ENCODE measurements around the gene SIGLEC9. TPM values are rescaled to one million over a fixed set of nuclear protein-coding genes. Genes with fewer than 3 reads are reported as not detected.
A peak's percentile ranks its signal among the peaks of the same experiment; 100 is the strongest.
"Not testable (repeated sequence)": the region's sequence is repeated elsewhere in the genome, so short reads cannot be mapped to it uniquely, and the experiment has no call there.

SIGLEC9 gene
- total RNA-seq, 4 donors from 2014 or later = 2.0 to 2.2 TPM; not detected in 2

DNA sequence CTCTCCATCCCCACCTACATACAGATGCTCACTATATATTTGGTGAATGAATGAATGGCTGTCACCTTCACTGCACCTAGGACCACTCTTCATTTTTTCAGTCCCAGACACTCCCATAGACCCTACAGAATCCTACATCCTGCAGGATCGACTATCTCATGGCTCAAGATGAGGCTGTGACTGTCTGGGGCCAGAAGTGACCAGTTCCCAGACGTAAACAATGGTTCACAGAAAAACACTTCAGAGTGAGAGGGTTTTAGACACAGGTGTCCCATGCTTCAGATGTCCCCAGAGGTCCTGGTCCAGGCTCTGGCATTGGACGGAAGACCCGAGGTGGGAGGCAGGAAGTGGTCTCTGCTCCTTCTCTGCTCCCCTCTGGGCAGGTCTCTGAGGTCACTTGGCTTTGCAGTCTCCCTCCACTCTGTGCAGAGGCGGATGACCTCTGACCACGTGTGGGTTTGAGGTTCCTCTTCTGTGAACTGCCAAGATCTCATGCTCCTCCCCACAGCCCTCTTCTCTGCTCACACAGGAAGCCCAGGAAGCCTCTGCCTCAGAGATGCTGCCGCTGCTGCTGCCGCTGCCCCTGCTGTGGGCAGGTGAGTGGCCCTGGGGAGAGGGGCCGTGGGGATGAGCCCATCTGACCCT is 42.3 kb downstream of the SIGLEC9 start:
- no peaks in the 10 kb centered on the region for H3K27me3 ChIP-seq
- H3K27ac ChIP-seq = no peak overlapping the region
- no peaks in the 10 kb centered on the region for H3K9me3 ChIP-seq
- in situ Hi-C loops (cut with MboI; ENCODE audit: low pct_ligation_motif_present in 1 of 4, low pct_unique_long_range_greater_than_20kb in 1 of 4, low sequenced_read_pairs in 3 of 4) = no loop called here
- TF ChIP-seq EP300 (IDR thresholded peaks at IDR 0.05; ENCODE audit: low read depth) (no peak), POLR2A (IDR thresholded peaks at IDR 0.05) (no peak), POLR2AphosphoS5 (IDR thresholded peaks at IDR 0.05) (no peak)
- TF ChIP-seq, protein P1, sequence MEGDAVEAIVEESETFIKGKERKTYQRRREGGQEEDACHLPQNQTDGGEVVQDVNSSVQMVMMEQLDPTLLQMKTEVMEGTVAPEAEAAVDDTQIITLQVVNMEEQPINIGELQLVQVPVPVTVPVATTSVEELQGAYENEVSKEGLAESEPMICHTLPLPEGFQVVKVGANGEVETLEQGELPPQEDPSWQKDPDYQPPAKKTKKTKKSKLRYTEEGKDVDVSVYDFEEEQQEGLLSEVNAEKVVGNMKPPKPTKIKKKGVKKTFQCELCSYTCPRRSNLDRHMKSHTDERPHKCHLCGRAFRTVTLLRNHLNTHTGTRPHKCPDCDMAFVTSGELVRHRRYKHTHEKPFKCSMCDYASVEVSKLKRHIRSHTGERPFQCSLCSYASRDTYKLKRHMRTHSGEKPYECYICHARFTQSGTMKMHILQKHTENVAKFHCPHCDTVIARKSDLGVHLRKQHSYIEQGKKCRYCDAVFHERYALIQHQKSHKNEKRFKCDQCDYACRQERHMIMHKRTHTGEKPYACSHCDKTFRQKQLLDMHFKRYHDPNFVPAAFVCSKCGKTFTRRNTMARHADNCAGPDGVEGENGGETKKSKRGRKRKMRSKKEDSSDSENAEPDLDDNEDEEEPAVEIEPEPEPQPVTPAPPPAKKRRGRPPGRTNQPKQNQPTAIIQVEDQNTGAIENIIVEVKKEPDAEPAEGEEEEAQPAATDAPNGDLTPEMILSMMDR (IDR thresholded peaks at IDR 0.05) = no peak
- peak; percentile 29 for DNase-seq
- 31 to 80% methylated on average over 1 to 8 of the region's 9 CpGs for WGBS, 2 donors (ENCODE audit: low coverage in 1 of 2)
- peaks cover 0 to 4% (median 0%) of the 10 kb centered on the region in 4 donors for H3K4me1 ChIP-seq
- H3K4me3 ChIP-seq = no peak overlapping the region
- H3K36me3 ChIP-seq = no peaks in the 10 kb centered on the region
- intact Hi-C loops (cut with DNase I; ENCODE audit: low total_unique reads) = no loop called here

DNA sequence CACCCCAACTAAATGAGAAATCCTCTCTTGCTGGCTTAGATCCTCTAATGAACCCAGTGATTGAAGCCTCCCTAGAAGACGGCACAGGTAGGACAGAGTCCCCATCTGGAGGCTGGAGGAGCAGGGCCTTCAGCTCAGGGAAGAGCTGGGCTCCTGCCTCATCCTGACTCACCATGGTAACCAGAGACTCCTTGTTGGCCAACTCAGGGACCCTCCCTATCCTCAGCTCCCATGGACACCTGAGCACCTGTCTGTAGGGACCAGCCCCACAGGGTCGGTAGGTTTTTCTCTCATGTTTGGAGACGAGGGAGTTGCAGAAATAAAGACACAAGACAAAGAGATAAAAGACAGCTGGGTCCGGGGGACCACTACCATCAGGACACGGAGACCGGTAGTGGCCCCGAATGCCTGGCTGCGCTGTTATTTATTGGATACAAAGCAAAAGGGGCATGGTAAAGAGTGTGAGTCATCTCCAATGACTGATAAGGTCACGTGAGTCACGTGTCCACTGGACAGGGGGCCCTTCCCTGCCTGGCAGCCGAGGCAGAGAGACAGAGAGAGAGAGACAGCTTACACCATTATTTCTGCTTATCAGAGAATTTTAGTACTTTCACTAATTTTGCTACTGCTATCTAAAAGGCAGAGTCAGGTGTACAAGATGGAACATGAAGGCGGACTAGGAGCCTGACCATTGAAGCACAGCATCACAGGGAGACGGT is 44.0 kb downstream of the SIGLEC9 start:
- Histone ChIP-seq H3K9me3 (no peaks in the 10 kb centered on the region), H3K4me3 (no peak overlapping the region), H3K36me3 (no peaks in the 10 kb centered on the region), H3K27me3 (no peaks in the 10 kb centered on the region), H3K27ac (no peak overlapping the region), H3K4me1 (peaks cover 0 to 4% (median 0%) of the 10 kb centered on the region in 4 donors)
- in situ Hi-C loops (cut with MboI; ENCODE audit: low pct_ligation_motif_present in 1 of 4, low pct_unique_long_range_greater_than_20kb in 1 of 4, low sequenced_read_pairs in 3 of 4) = no loop called here
- TF ChIP-seq EP300 (IDR thresholded peaks at IDR 0.05; ENCODE audit: low read depth) = no peak
- TF ChIP-seq POLR2A (IDR thresholded peaks at IDR 0.05) = no peak
- no peak for TF ChIP-seq POLR2AphosphoS5 (IDR thresholded peaks at IDR 0.05)
- TF ChIP-seq, protein P1 (IDR thresholded peaks at IDR 0.05) = no peak
- 74% methylated on average over 13 of the region's 13 CpGs; no CpG with 5 or more reads in 1 of the 2 donors for WGBS, 2 donors (ENCODE audit: low coverage in 1 of 2)
- intact Hi-C loops (cut with DNase I; ENCODE audit: low total_unique reads) = no loop called here
- no peak for DNase-seq

DNA sequence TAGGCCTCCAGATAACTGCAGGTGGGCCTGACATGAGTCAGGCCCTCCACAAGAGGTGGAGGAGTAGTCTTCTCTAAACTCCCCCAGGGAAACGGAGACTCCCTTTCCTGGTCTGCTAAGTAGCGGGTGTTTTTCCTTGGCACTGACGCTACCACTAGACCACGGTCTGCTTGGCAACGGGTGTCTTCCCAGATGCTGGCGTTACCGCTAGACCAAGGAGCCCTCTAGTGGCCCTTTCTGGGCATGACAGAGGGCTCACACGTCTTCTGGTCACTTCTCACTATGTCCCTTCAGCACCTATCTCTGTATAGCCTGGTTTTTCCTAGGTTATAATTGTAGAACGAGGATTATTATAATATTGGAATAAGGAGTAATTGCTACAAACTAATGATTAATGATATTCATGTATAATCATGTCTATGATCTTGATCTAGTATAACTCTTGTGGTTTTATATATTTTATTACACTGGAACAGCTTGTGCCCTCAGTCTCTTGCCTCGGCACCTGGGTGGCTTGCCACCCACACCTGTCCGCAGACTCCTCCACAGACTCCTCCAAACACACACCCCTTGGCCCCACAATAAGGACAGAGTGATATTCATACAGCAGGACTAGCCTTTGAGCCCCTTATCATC is 44.7 kb downstream of the SIGLEC9 start:
- H3K4me1 ChIP-seq; H3K36me3 ChIP-seq; intact Hi-C loops (cut with DNase I; ENCODE audit: low total_unique reads); H3K4me3 ChIP-seq; H3K27me3 ChIP-seq; H3K9me3 ChIP-seq; H3K27ac ChIP-seq; in situ Hi-C loops (cut with MboI; ENCODE audit: low pct_ligation_motif_present in 1 of 4, low pct_unique_long_range_greater_than_20kb in 1 of 4, low sequenced_read_pairs in 3 of 4): not testable (repeated sequence)
- WGBS, 2 donors (ENCODE audit: low coverage in 1 of 2) = 11 to 50% methylated on average over 2 to 10 of the region's 11 CpGs
- DNase-seq = peak; percentile 70
- TF ChIP-seq, protein P1 (IDR thresholded peaks at IDR 0.05) = peak; percentile 57 to 87 (median 81)

DNA sequence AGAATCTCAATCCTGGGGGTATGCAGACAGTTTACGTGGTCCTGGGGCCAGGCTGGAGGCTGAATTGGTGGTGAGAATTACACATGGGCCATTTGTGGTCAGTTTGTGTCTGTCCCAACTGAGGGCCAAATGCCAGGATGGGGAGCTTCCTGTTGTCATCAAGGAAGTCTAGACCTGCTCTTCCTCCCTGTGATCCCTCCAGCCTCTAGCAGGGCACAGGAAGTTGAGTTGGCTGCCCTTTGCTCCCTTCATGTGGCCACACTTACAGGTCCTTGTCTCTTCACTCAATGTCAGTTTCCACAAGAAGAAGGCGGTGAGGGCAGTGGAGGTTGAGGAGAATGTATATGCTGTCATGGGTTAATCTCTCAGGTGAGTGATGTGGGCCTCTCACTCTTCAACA is 47.5 kb downstream of the SIGLEC9 start:
- intact Hi-C loops (cut with DNase I; ENCODE audit: low total_unique reads) = no loop called here
- WGBS, 2 donors (ENCODE audit: low coverage in 1 of 2) = 97% methylated on average over 2 of the region's 2 CpGs; no CpG with 5 or more reads in 1 of the 2 donors

More for the DNA sequence above, 47.5 kb downstream of the SIGLEC9 start:
- H3K4me1 ChIP-seq = peaks cover 0 to 4% (median 0%) of the 10 kb centered on the region in 4 donors
- DNase-seq = no peak
- TF ChIP-seq POLR2AphosphoS5 (IDR thresholded peaks at IDR 0.05) (no peak), EP300 (IDR thresholded peaks at IDR 0.05; ENCODE audit: low read depth) (no peak), POLR2A (IDR thresholded peaks at IDR 0.05) (no peak)
- TF ChIP-seq, protein P1 (IDR thresholded peaks at IDR 0.05) = no peak
- no peak overlapping the region for H3K27ac ChIP-seq
- H3K4me3 ChIP-seq = no peak overlapping the region
- in situ Hi-C loops (cut with MboI; ENCODE audit: low pct_ligation_motif_present in 1 of 4, low pct_unique_long_range_greater_than_20kb in 1 of 4, low sequenced_read_pairs in 3 of 4) = no loop called here
- no peaks in the 10 kb centered on the region for H3K9me3 ChIP-seq
- H3K36me3 ChIP-seq = no peaks in the 10 kb centered on the region
- no peaks in the 10 kb centered on the region for H3K27me3 ChIP-seq

All from transverse colon (tissue), 4 donors.